Glomerular visceral epithelial cell (primary cell): Measurements from ENCODE around the gene LRRC74B.
"Not testable (repeated sequence)": the region's sequence is repeated elsewhere in the genome, so short reads cannot be mapped to it uniquely, and the experiment has no call there.

ENCODE experiments used
- DNase-seq: peaks from one replicate; pipeline ENCODE4 v3.0.0-alpha.2; 2016; ENCODE audit errors: extremely low spot score

The LRRC74B gene

GRCh38 chr22:21031545-21032036 lies 14.2 kb upstream of the LRRC74B start:
- DNase-seq: no peak

GRCh38 chr22:21032037-21032867 lies 13.5 kb upstream of the LRRC74B start, which contains the start of gene SLC7A4:
TSS of gene SLC7A4 (minus strand) at chr22:21032561. CDS start at chr22:21031812, 749 bp downstream.
- no peak for DNase-seq

GRCh38 chr22:21032868-21033688 lies 12.7 kb upstream of the LRRC74B start:
- DNase-seq: no peak

- DNase-seq: no peak
Measured at GRCh38 chr22:21033895-21034294, 11.9 kb upstream of the LRRC74B start.

GRCh38 chr22:21034989-21035388 lies 10.8 kb upstream of the LRRC74B start:
- no peak for DNase-seq

- no peak for DNase-seq
Measured at GRCh38 chr22:21038405-21038804, 7.3 kb upstream of the LRRC74B start.

- DNase-seq: not testable (repeated sequence)
Measured at GRCh38 chr22:21039158-21039557, 6.6 kb upstream of the LRRC74B start.

GRCh38 chr22:21041937-21042336 lies 3.8 kb upstream of the LRRC74B start:
- DNase-seq: peak; percentile 41

- DNase-seq: no peak
Measured at GRCh38 chr22:21042978-21043859, 2.5 kb upstream of the LRRC74B start.

GRCh38 chr22:21043860-21044535 lies 1.7 kb upstream of the LRRC74B start:
- DNase-seq: no peak

GRCh38 chr22:21044931-21045584 lies 688 bp upstream of the LRRC74B start:
- DNase-seq: peak; percentile 54

GRCh38 chr22:21047035-21047661 lies 1.4 kb downstream of the LRRC74B start:
- DNase-seq: no peak

- no peak for DNase-seq
Measured at GRCh38 chr22:21047730-21048129, 2.0 kb downstream of the LRRC74B start.

GRCh38 chr22:21048448-21048847 lies 2.7 kb downstream of the LRRC74B start:
- DNase-seq: not testable (repeated sequence)

- DNase-seq: not testable (repeated sequence)
Measured at GRCh38 chr22:21048965-21049364, 3.2 kb downstream of the LRRC74B start.

- DNase-seq: no peak
Measured at GRCh38 chr22:21051145-21051830, 5.5 kb downstream of the LRRC74B start.

- no peak for DNase-seq
Measured at GRCh38 chr22:21051831-21052400, 6.2 kb downstream of the LRRC74B start.

- no peak for DNase-seq
Measured at GRCh38 chr22:21052715-21053459, 7.1 kb downstream of the LRRC74B start.
